ENCODE results near the gene SNAPC2.
A peak's percentile ranks its signal among the peaks of the same experiment; 100 is the strongest.
"Not testable (repeated sequence)": the region's sequence is repeated elsewhere in the genome, so short reads cannot be mapped to it uniquely, and the experiment has no call there.

Gene SNAPC2

DNA sequence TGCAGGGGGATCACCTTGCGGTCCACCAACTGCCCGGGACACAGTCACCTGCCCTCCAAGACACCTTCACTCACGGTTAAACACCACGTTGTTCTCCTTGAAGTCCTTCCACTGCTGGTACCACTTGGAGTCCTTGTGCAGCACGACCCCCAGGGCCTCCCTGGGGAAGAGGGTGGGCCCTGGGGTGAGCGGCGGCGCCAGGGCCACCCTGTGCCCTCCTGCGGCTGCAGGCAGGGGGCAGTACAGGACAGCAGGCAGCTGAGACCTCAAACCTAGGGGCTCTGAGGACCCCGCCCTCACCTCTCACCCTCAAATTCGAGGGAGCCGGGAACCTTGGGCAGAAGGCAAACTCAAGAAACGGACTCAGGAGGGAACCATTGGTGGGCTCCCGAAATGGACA is 13.3 kb downstream of the SNAPC2 start:
- no peak for DNase-seq (ENCODE audit: low read depth)

DNA sequence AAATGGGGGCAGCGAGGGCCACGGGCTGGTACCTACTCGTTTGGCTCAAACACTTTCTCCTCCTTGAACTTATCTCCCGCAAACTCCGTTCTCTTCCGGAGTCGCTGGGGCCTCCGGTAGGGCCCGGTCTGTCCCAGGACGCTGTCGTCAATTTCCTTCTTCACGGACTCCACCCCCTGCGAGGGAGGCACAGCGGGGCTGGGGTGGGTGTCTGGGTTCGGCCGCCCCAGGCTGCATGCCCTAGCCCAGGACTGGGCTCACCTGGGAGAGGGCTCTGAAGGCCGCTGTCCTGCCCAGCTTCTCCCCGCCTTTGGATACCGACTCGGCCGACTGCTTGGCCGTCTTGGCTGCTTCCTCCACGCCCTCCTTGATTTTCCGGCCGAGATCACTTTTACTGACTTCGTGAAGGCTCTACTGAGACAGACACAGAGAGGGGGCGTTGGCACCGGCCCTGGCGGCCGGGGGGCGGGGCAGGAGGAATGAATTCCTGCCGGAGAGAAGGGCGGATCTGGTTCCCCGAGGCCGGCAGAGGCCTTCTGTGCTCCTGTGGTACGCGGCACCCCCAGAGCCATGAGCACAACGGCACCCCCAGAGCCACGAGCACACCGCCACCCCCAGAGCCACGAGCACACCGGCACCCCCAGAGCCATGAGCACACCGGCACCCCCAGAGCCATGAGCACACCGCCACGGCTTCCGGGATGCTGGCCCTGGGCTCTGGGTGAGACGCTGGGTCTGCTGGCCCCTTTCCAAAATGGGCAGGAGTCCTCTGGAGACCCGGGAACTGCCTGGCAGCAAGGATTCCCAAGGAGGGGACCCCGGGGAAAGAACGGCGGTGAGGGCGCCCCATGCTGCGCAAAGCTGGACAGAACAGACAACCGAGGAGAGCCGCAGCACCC is 13.9 kb downstream of the SNAPC2 start:
- DNase-seq (ENCODE audit: low read depth): no peak

DNA sequence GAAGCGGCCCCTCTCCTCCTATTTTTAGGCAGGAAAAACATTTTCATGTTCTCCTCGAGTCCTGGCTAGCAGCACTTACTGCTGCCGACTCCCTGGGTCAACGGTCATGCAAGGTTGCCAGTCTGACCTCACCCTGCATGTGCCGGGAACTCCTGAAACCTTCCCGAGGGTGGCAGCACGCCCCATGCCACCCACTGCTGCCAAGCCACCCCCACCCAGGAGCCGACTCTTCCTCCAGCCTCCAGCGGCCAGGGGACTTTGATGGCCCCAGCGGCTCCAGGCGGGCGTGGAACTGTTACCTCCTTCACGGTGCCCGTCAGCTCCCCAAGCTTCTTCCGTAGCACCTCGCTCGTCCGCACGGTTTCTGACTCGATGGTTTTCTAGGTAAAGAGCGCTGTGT is 14.6 kb downstream of the SNAPC2 start:
- DNase-seq (ENCODE audit: low read depth): no peak

DNA sequence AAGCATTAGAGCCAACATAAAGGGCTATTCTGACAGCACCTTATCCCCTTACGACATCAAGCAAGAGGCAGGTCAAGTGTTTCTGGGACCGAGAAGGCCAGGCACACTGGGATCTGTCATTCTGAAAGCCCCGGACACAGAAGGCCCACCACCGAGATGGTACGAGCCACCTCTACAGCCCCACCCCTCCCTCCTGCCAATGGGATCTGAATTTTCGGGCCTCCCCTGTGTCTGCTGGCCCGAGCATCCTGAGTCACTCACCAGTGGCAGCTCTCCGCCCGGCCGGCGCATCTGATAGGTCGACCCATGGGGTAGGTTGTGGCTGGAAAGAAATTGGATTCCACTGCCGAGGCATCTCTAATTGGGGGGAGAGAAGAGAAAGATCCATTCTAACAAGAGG is 20.7 kb downstream of the SNAPC2 start:
- DNase-seq (ENCODE audit: low read depth): no peak

DNA sequence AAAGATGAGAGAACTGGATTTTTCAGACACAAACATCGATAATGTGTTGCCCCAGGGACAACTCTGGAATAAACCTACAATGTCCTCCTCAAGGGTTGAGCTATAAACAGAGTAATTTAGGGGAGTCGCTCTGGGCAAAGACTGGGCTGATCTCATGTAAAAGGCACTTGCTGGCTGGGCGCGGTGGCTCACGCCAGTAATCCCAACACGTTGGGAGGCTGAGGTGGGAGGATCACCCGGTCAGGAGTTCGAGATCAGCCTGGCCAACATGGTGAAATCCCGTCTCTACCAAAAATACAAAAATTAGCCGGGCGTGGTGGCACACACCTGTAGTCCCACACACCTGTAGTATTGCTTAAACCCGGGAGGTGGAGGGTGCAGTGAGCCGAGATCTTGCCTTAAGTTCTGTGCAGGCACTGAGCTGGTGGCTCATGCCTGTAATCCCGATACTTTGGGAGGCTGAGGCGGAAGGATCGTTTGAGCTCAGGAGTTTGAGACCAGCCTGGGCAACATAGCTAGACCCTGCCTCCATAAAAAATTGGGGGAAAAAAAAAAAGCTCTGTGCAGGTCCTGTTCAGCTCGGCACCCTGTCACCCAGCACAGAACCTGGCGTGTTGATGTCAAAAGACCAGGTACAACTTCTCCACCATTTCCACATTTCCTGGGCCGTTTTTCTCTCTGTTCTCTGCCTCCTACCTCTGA is 21.9 kb downstream of the SNAPC2 start:
- no peak for DNase-seq (ENCODE audit: low read depth)

DNA sequence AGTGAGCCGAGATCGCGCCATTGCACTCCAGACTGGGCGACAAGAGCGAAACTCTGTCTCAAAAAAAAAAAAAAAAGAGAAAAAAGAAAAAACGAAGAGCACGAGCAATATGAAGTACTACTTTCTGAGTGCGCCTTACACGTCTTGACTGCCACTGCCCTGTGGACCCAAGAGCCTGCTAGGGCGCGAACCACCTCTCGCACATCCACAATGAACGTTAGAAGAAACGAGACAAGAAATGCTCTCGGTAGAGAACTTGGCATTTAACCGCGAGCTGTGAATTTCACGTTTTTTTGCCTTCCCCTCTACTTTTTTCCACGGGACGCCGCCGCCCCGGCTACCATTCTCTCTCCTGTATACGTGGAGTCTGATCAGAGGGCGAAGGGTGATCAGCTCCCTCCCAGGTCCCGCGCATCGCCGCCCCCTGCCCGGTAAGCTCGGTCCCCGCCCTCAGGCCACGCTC is 22.9 kb downstream of the SNAPC2 start:
- no peak for DNase-seq (ENCODE audit: low read depth)

DNA sequence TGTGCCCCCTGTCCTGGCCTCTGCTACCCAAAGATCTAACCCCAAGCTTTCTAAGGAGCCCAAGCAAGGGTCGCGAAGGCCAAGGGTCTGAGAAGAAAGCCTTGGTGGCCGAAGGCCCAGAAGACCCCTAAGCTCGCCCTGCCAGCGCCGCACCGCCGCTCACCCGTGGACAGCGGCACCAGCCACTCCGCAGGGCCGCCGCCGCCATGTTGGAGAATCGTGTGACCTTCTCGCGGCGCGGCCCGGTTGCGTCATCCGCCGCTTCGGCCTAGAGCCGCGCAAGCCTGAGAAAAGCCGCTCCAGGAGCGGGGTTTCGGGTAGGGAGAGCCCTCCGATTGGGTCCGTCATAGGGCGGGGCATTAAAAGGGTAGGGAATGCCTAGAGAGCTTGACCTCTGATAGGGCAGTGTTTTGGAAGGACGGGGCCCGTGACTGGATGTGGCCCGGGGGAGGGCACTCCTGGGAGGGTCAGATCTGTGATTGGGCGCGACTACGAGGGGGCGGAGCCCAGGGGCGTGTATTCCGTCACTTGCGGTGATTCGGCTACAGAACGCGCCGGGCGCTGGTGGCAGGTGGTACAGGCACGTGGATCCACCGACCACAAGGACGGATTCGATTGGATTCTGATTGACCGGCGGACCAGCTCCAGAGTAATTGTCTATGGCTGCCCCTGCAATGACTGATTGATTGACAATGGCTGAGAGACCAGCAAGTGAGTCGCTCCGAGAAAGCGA is 23.5 kb downstream of the SNAPC2 start, which contains the start of gene TIMM44:
TSS of gene TIMM44 (minus strand) at position 223 of the 733 bp plus-strand sequence. CDS start at position 208, 15 bp downstream.
- peak; percentile 98 for DNase-seq (ENCODE audit: low read depth)

DNA sequence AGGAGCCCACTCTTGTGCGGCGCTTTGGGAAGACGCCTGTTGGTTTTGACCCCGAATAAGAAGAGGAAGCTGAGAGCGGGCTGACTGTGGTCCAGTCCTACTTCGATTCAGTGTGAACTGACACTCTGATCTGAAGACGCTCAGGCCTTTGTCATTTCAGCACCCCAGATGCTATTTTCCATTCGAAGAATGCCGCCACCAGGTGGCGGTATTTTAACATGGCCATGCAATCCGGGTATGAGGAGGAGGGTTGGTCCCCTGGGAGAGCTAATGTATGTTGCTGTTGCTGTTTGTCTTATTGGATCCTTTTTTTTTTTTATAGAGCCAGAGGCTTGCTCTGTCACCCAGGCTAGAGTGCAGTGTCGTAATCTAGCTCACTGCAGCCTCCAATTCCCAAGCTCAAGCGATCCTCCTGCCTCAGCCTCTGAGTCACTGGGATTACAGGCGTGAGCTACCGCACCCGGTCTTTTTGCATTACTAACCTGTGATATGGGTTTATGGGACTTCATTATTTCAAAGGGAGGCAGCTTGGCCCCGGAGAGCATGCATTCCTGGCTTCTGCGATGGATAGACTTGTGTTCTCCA is 24.1 kb downstream of the SNAPC2 start:
- peak; percentile 77 for DNase-seq (ENCODE audit: low read depth)

DNA sequence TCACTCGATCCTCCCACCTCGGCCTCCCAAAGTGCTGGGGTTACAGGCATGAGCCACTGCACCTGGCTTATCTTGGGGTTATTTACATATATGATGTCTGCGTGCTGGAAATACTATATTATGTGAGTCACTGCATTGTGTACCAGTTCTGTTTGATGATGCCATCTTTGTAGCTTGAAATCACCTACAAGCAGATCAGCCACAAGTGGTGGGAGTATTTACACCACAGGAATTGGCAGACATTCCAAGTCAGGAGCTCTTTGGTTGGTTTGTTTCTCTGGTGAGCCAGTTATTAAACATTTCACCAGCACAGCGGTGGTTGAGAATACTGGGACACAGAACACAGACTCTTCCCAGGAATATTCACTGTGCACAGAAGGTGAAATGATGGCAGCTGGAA is 27.8 kb downstream of the SNAPC2 start:
- no peak for DNase-seq (ENCODE audit: low read depth)

DNA sequence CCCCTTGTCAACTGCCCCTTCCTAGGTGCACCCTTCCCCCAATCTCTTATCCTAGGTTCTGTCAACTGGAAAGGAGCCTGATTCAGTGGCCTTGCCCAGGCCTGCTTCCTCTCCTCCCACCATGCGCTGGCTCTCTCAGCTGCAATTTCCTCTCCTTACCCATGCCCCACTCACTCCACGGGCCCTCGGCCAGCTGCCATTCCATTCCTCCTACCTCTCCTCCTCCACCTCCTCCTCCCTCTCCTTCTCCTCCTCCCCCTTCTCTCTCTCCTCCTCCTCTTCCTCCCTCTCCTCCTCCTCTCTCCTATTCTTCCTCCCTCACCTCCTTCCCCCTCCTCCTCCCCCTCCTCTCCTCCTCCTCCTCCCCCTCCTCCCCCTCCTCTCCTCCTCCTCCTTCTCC is 32.9 kb downstream of the SNAPC2 start:
- no peak for DNase-seq (ENCODE audit: low read depth)

DNA sequence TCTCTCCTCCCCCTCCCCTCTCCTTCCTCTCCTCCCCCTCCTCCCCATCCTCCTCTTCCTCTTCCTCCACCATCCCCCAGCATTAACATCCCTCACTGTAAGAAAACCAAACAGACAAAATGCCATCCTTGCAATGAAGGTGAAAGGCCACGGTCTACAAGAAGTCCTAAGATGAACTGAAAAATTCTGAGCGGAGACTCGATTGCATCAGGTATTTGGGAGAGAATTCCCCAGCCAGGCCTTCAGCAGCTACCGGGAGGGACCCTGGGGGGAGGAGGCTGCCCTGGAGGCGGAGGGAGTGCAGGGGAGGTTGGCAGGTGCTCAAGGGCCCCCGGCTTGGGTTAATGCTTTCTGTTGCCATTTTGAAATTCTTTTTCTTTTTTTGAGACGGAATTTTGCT is 33.4 kb downstream of the SNAPC2 start:
- no peak for DNase-seq (ENCODE audit: low read depth)

DNA sequence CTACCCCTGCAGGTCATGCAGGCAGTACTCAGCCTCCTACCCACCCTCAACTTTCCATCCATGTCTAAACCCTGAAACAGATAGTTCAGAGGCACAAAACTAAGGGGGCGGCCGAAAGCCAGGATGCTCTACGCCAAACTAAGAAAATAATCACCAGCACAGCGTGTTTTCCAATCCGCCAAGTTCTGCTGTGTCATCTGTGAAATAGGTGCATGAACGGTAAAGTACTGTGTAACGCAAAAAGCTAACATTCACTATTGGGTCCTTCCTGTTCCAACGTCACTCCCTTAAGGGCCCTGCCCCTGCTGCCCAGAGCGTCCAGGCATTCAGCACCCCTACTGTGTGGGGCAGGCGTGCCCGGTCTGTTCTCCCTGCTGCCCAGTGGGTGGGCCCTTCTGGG is 35.6 kb downstream of the SNAPC2 start:
- no peak for DNase-seq (ENCODE audit: low read depth)

DNA sequence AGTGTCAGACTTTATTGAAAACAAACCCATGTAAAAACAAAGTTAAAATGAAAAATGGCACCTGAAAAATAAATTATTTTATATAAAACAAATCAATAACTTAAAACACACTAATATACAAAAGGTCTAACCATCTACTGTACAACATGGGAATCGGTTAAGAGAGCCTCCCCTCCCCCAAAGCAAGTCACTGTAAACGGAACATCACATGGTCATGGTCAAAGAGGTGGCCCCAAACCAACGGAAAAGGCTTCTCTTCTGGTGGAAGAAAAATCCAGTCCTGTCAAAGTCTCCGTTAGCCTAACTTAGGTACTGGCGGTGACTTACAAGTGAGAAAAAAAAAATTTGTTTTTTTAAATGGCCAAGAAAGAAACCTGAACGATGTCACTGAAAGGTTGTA is 39.1 kb downstream of the SNAPC2 start:
- no peak for DNase-seq (ENCODE audit: low read depth)

DNA sequence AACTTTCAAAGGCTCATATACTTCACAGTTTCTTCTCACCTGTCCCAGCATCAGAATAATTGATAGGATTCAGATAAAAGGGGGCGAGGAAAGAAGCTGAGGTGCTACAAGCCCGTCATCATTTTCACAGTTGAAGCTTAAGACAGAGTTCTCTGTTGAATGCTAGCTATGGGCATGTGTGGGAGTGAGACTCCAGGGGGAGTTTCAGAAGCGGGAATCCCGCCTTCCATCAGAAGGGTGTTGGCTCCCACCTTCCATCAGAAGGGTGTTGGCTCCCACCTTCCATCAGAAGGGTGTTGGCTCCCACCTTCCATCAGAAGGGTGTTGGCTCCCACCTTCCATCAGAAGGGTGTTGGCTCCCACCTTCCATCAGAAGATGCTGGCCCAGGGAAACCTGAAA is 40.9 kb downstream of the SNAPC2 start:
- not testable (repeated sequence) for DNase-seq (ENCODE audit: low read depth)

DNA sequence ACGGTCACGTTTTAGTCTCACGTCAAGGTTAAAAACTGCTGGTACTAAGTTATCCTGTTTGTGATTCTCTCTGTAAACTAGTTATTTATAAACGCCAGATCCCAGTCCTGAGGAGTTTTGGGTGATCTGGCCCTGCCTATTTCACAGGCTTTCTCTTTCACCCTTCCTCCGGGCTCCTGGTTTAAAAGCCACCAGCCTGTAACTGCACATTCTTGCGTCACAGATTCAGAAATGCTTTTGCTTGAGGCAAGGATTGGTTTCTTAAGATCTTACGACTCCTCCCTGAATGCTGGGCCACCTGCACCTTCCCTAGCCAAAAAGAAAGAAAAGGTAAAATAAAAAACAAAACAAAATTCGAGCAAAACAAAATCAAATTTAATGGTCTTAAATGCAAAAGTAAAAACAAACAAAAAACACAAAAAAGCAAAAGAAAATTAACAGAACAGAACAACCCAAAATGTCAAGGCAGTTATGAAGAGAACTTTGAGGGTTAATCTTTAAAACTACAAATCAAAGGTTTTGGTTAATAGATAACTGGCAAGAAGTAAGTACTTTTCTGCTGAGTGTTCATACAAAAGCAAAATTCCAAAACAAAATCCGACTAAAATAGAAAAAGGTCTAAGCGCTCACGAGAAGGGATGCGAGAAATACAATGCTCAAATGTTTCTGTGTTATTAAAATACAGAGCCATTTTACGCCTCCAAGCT is 41.9 kb downstream of the SNAPC2 start:
- DNase-seq (ENCODE audit: low read depth): no peak

DNA sequence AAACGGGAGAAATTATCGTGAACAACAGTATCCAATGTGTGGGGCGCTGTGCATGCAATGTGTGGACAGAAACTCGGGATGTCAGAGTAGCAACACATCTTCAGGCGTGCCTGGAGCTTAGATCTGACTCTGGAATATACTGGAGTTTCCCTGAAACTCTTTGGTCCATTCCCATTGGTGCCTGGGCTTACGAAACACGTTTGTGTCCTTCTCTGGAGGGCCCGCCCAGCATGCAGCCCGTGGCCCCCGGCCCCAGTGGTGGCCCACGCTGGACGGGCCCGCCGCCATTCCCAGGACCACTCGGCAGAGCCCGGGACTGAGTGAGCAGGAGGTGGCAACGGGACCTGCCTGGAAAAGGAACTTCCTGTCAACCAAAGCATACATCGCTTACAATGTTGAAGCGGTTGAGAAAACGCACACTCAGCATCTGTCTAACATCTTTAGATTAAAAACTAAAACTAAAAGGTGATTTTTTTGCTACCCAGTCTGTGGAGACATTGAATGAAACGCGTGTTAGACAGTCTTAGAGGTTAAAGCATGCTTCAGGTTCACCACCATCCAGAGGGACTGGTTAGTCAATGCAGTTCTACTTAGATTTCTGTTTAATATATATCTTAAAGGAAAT is 42.6 kb downstream of the SNAPC2 start:
- no peak for DNase-seq (ENCODE audit: low read depth)

DNA sequence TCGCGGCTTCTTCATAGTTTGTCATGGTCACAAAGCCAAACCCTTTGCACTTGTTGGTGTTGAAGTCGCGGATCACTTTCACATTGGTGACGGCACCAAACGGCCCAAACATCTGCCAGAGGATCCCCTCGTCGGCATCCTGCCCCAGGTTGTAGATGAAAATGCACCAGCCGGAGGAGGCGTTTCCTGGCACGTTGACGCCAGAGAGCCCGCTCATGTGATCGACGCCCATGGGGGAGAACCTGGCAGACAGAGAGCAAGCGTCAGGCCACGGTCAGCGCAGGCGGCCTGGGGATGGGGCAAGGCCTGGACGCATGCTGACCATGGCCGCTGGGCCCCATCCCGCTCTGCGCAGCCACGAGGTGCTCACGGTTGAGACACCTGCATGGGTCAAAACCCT is 43.4 kb downstream of the SNAPC2 start:
- no peak for DNase-seq (ENCODE audit: low read depth)

DNA sequence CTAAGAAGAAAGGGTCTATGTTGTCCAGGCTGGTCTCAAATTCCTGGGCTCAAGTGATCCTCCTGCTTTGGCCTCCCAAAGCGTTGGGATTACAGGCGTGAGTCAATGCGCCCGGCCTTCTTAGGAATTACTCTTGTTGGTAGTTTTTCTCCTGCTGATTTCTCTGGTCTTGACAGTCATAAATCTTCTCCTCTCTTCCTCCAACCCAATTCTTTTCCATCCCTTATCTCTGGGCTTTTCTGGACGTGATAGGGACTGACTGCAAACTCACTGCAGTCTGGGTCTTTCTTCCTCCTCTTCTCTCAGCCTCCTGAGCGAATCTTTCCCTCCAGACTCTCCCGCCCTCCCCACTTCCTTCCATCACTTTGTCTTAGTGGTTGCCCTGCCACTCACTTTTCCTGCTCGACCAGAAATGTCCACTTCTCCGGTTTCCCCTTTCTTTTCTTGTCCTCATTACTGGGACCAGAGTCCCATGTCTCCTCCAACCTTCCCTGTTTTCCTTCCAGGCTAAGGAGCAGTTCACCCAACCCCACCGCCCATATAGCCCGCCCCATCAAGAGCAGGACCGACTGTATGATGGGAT is 45.2 kb downstream of the SNAPC2 start:
- DNase-seq (ENCODE audit: low read depth): no peak

DNA sequence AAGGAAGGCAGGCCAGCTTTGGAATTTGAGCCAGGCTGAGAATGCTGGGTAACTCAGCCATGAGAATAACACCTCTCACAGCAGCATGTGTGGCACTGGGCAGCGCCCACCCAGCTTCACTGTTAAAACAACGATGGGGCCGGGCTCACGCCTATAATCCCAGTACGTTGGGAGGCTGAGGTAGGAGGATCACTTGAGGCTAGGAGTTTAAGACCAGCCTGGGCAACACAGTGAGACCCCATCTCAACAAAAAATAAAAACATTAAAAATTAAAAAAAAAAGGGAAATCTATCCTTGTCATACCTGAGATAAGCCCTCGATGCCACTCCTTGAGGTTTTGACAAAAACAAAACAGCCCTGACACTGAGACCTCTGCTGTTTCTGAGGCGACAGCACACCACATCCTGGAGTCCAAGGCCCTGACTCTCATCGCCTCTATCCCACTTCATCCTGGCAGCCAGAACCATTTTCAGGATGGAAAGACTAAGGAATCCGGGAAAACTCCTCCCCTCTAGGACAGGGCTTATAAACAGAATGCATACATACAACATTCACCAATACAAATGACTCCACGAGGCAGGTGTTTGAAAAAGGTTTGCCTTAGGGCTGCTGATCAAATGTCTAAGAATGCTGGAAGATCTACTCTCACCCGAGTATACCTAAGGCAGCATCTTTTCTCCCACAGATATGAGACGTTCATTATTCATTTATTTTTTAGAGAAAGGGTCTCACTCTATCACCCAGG is 46.0 kb downstream of the SNAPC2 start:
- DNase-seq (ENCODE audit: low read depth): no peak
